Thyroid gland (tissue), 4 donors: ENCODE data around the gene MND1. TPM values are rescaled to one million over a fixed set of nuclear protein-coding genes. Genes with fewer than 3 reads are reported as not detected.
"Not testable (repeated sequence)": the region's sequence is repeated elsewhere in the genome, so short reads cannot be mapped to it uniquely, and the experiment has no call there.

ENCODE experiments used
- DNase-seq, 2 donors: peaks; one replicate each; pipeline ENCODE4 v3.0.0-alpha.2; 2019
- H3K27ac ChIP-seq, 3 donors: fragments of 200-600 bp; sonication (generic); 1 replicate in 2 of 3; 2 replicates in 1 of 3; pipeline ENCODE4 v1.5.1; 2016 to 2019; ENCODE audit warnings: mild to moderate bottlenecking in 1 of 3, moderate library complexity in 1 of 3
- H3K27me3 ChIP-seq: fragments of 200-600 bp; sonication (generic); one replicate; pipeline ENCODE4 v1.5.1; 2019
- H3K36me3 ChIP-seq, 2 donors: fragments of 200-600 bp; sonication (generic); one replicate each; pipeline ENCODE4 v1.5.1; 2016 to 2019
- H3K4me1 ChIP-seq, 2 donors: fragments of 200-600 bp; sonication (generic); one replicate each; pipeline ENCODE4 v1.5.1; 2017 to 2019
- H3K4me3 ChIP-seq, 3 donors: fragments of 200-600 bp; sonication (generic); replicated peaks in 1 of 3; 1 replicate in 2 of 3; 2 replicates in 1 of 3; pipeline ENCODE4 v1.5.1; 2016; ENCODE audit warnings: mild to moderate bottlenecking in 1 of 3
- H3K9me3 ChIP-seq: fragments of 200-600 bp; sonication (generic); one replicate; pipeline ENCODE4 v1.5.1; 2017
- CTCF ChIP-seq, 6 experiments: fragments of 200-600 bp in 3 of 6; fragments of 450-650 bp in 3 of 6; sonication (generic) in 3 of 6; IDR thresholded peaks; one replicate each; pipeline ENCODE4 v1.5.1; 2016 to 2019; ENCODE audit warnings: antibody characterized with exemption in 6 of 6, mild to moderate bottlenecking in 2 of 6, inconsistent platforms in 1 of 6, moderate library complexity in 1 of 6
- POLR2A ChIP-seq, 2 donors: fragments of 450-650 bp; IDR thresholded peaks; one replicate each; pipeline ENCODE4 v1.6.1; 2017; ENCODE audit warnings: antibody characterized with exemption in 2 of 2, mild to moderate bottlenecking in 2 of 2, moderate library complexity in 1 of 2
- WGBS, 2 donors: methylation state at CpG; one replicate each; pipeline ENCODE4 v1.1.5; 2017; 5-methylcytosine and 5-hydroxymethylcytosine counted together
- intact Hi-C: fragments of 100-400 bp; cut with DNase I; formaldehyde crosslinking; loops from one replicate; pipeline ENCODE4 v1.15.1; 2023
- total RNA-seq, 4 donors: library from RNA; depleted of rRNA; stranded (reverse); fragments of >200 nt; gene quantifications; one replicate each; pipeline ENCODE4 v1.2.3, GENCODE V29; 2016

Gene MND1
- total RNA-seq, 4 donors from 2014 or later: 0.89 to 1.6 TPM; not detected in 2

GRCh38 chr4:153448003-153448731 lies 103.7 kb downstream of the MND1 start:
- Histone ChIP-seq H3K27ac (no peak overlapping the region), H3K9me3 (no peaks in the 10 kb centered on the region), H3K27me3 (no peaks in the 10 kb centered on the region), H3K4me1 (peaks cover 0 to 9% of the 10 kb centered on the region in 2 donors), H3K36me3 (no peaks in the 10 kb centered on the region), H3K4me3 (no peak overlapping the region)
- no peak for TF ChIP-seq POLR2A (IDR thresholded peaks at IDR 0.05)
- TF ChIP-seq CTCF (IDR thresholded peaks at IDR 0.05): no peak
- intact Hi-C loops: no loop called here
- DNase-seq: no peak
- WGBS, 2 donors: 35 to 45% methylated on average over 10 of the region's 10 CpGs

GRCh38 chr4:153449338-153449737 lies 104.8 kb downstream of the MND1 start:
- no peak overlapping the region for H3K27ac ChIP-seq
- no peak for DNase-seq
- TF ChIP-seq CTCF (IDR thresholded peaks at IDR 0.05): no peak
- no peaks in the 10 kb centered on the region for H3K36me3 ChIP-seq
- H3K27me3 ChIP-seq: no peaks in the 10 kb centered on the region
- peaks cover 0 to 9% of the 10 kb centered on the region in 2 donors for H3K4me1 ChIP-seq
- WGBS, 2 donors: 96 to 100% methylated on average over 1 of the region's 1 CpG
- no peak overlapping the region for H3K4me3 ChIP-seq
- intact Hi-C loops: no loop called here
- no peaks in the 10 kb centered on the region for H3K9me3 ChIP-seq

- TF ChIP-seq POLR2A (IDR thresholded peaks at IDR 0.05) (no peak), CTCF (IDR thresholded peaks at IDR 0.05) (no peak)
- H3K36me3 ChIP-seq: no peaks in the 10 kb centered on the region
- H3K4me3 ChIP-seq: no peak overlapping the region
- no peak for DNase-seq
- intact Hi-C loops: no loop called here
- H3K4me1 ChIP-seq: peaks cover 0 to 9% of the 10 kb centered on the region in 2 donors
- WGBS, 2 donors: 83 to 89% methylated on average over 5 of the region's 5 CpGs
- H3K27ac ChIP-seq: no peak overlapping the region
- no peaks in the 10 kb centered on the region for H3K9me3 ChIP-seq
- H3K27me3 ChIP-seq: no peaks in the 10 kb centered on the region
Observed at GRCh38 chr4:153450544-153450917, 106.0 kb downstream of the MND1 start.

GRCh38 chr4:153451145-153451544 lies 106.7 kb downstream of the MND1 start:
- 83 to 98% methylated on average over 13 of the region's 13 CpGs for WGBS, 2 donors
- H3K27ac ChIP-seq, DNase-seq, H3K36me3 ChIP-seq, H3K4me1 ChIP-seq, H3K9me3 ChIP-seq, H3K4me3 ChIP-seq, H3K27me3 ChIP-seq, intact Hi-C loops: not testable (repeated sequence)

GRCh38 chr4:153451911-153452657 lies 107.6 kb downstream of the MND1 start:
- Histone ChIP-seq H3K4me3 (no peak overlapping the region), H3K4me1 (peaks cover 0 to 9% of the 10 kb centered on the region in 2 donors), H3K27ac (no peak overlapping the region), H3K27me3 (no peaks in the 10 kb centered on the region), H3K36me3 (no peaks in the 10 kb centered on the region), H3K9me3 (no peaks in the 10 kb centered on the region)
- intact Hi-C loops: no loop called here
- WGBS, 2 donors: 72 to 86% methylated on average over 21 to 26 of the region's 27 CpGs
- TF ChIP-seq CTCF (IDR thresholded peaks at IDR 0.05): no peak
- TF ChIP-seq POLR2A (IDR thresholded peaks at IDR 0.05): no peak
- no peak for DNase-seq
